AG04450 (cell line): ENCODE data around the gene DPYD. TPM values are rescaled to one million over a fixed set of nuclear protein-coding genes. Genes with fewer than 3 reads are reported as not detected.

Experiments used
- CTCF ChIA-PET: fragments of 300-600, 350-600 bp; formaldehyde crosslinking; extraction: SDS; loops from one replicate; lab custom pipeline; 2022; ENCODE audit warnings: antibody characterized with exemption, inconsistent platforms; lab: Charles Lee
- POLR2A ChIA-PET: fragments of 350-600 bp; formaldehyde crosslinking; extraction: SDS; loops from one replicate; lab custom pipeline; 2021; ENCODE audit warnings: antibody characterized with exemption, inconsistent platforms; lab: Yijun Ruan, JAX
- DNase-seq: peaks from one replicate; pipeline ENCODE4 v3.0.0-alpha.2; 2011; ENCODE audit warnings: low read depth, low spot score
- H3K27ac ChIP-seq: one replicate; pipeline ENCODE4 v1.5.1; 2012; ENCODE audit warnings: low read depth, low read length, control low read depth
- H3K27me3 ChIP-seq: one replicate; pipeline ENCODE4 v1.6.0; 2012; ENCODE audit warnings: low read length; ENCODE audit not compliant: control insufficient read depth, insufficient read depth
- H3K4me3 ChIP-seq: 2 replicates; pipeline ENCODE4 v1.5.1; 2011; ENCODE audit warnings: mild to moderate bottlenecking, low read depth, low read length, control low read depth
- H3K9me3 ChIP-seq: 2 replicates; pipeline ENCODE4 v1.5.1; 2012; ENCODE audit warnings: low read length; ENCODE audit not compliant: control insufficient read depth, insufficient read depth
- CTCF ChIP-seq: IDR thresholded peaks from 2 replicates; pipeline ENCODE4 v1.5.1; 2011; ENCODE audit warnings: low read depth, low read length, control low read depth, inconsistent platforms
- polyA plus RNA-seq: library from polyadenylated mRNA; depleted of rRNA; stranded (reverse); fragments of >200 nt; gene quantifications from 2 replicates; pipeline ENCODE4 v1.2.3, GENCODE V29; 2011

The DPYD gene
- polyA plus RNA-seq, 1 experiment, result 21.4 TPM

GRCh38 chr1:97634758-97635157, 286.1 kb downstream of the DPYD start:
- no peak overlapping the region for H3K4me3 ChIP-seq
- no peaks in the 10 kb centered on the region for H3K9me3 ChIP-seq
- ChIA-PET CTCF (no interaction called here), POLR2A (no interaction called here)
- DNase-seq, result no peak
- H3K27ac ChIP-seq, result no peak overlapping the region
- no peak for TF ChIP-seq CTCF
- no peaks in the 10 kb centered on the region for H3K27me3 ChIP-seq

GRCh38 chr1:97632776-97633175, 288.1 kb downstream of the DPYD start:
- POLR2A ChIA-PET, result no interaction called here
- Histone ChIP-seq H3K27ac (no peak overlapping the region), H3K9me3 (no peaks in the 10 kb centered on the region), H3K4me3 (no peak overlapping the region), H3K27me3 (no peaks in the 10 kb centered on the region)
- no peak for TF ChIP-seq CTCF
- no peak for DNase-seq
- CTCF ChIA-PET, result no interaction called here

- Histone ChIP-seq H3K4me3 (no peak overlapping the region), H3K27me3 (no peaks in the 10 kb centered on the region), H3K9me3 (no peaks in the 10 kb centered on the region), H3K27ac (no peak overlapping the region)
- POLR2A ChIA-PET, result no interaction called here
- CTCF ChIA-PET, result no interaction called here
- DNase-seq, result peak; percentile 7
- no peak for TF ChIP-seq CTCF
These were observed 288.8 kb downstream of the DPYD start for GRCh38 chr1:97632075-97632474.

GRCh38 chr1:97630948-97631347, 289.9 kb downstream of the DPYD start:
- TF ChIP-seq CTCF, result no peak
- Histone ChIP-seq H3K27me3 (no peaks in the 10 kb centered on the region), H3K4me3 (no peak overlapping the region), H3K9me3 (no peaks in the 10 kb centered on the region), H3K27ac (no peak overlapping the region)
- POLR2A ChIA-PET, result no interaction called here
- CTCF ChIA-PET, result no interaction called here
- DNase-seq, result no peak

- no peak for TF ChIP-seq CTCF
- H3K27ac ChIP-seq, result no peak overlapping the region
- DNase-seq, result no peak
- ChIA-PET POLR2A (no interaction called here), CTCF (no interaction called here)
- H3K27me3 ChIP-seq, result no peaks in the 10 kb centered on the region
- H3K4me3 ChIP-seq, result no peak overlapping the region
- no peaks in the 10 kb centered on the region for H3K9me3 ChIP-seq
These were observed 290.6 kb downstream of the DPYD start for GRCh38 chr1:97630281-97630680.
